ENCODE measurements around the gene ZNF503.

GRCh38 chr10:75377869-75378268 lies 23.7 kb downstream of the ZNF503 start:
- TF ChIP-seq CTCF (IDR thresholded peaks at IDR 0.05; ENCODE audit: low read depth, low read length) (no peak), EZH2phosphoT487 (IDR thresholded peaks at IDR 0.05; ENCODE audit: low read depth) (no peak)

All from OCI-LY3 (cell line).